RWPE2 (cell line): Measurements from ENCODE around the gene TXNDC12.

Experiments
- ATAC-seq: fragments of 200-7000 bp; cut with Tn5 transposase; 3 replicates; pipeline ENCODE4 v1.9.1; 2021; ENCODE audit warnings: low read depth
- DNase-seq: peaks from one replicate; pipeline ENCODE4 v3.0.0-alpha.2; 2020; ENCODE audit warnings: low spot score
- H3K27ac ChIP-seq: fragments of 450-650 bp; 2 replicates; pipeline ENCODE4 v1.5.1; 2017; ENCODE audit warnings: mild to moderate bottlenecking; ENCODE audit not compliant: poor library complexity, severe bottlenecking
- H3K27me3 ChIP-seq: fragments of 250-450 bp; sonication (Bioruptor Pico); 2 replicates; pipeline ENCODE4 v1.5.1; 2021; ENCODE audit warnings: mild to moderate bottlenecking, moderate library complexity; ENCODE audit not compliant: insufficient read depth, poor library complexity, severe bottlenecking
- H3K36me3 ChIP-seq: fragments of 250-450 bp; sonication (Bioruptor Pico); 2 replicates; pipeline ENCODE4 v1.5.1; 2020; ENCODE audit warnings: low read depth, mild to moderate bottlenecking, moderate library complexity
- H3K4me1 ChIP-seq: fragments of 250-450 bp; sonication (Bioruptor Pico); 2 replicates; pipeline ENCODE4 v1.5.1; 2021; ENCODE audit warnings: mild to moderate bottlenecking, moderate library complexity; ENCODE audit not compliant: insufficient read depth, poor library complexity, severe bottlenecking
- H3K4me3 ChIP-seq: fragments of 250-450 bp; sonication (Bioruptor Pico); 2 replicates; pipeline ENCODE4 v1.5.1; 2021; ENCODE audit warnings: mild to moderate bottlenecking, moderate library complexity; ENCODE audit not compliant: severe bottlenecking
- H3K9me3 ChIP-seq: fragments of 250-450 bp; sonication (Bioruptor Pico); 2 replicates; pipeline ENCODE4 v1.5.1; 2021; ENCODE audit warnings: mild to moderate bottlenecking, moderate library complexity; ENCODE audit not compliant: severe bottlenecking
- CTCF ChIP-seq: fragments of 450-650 bp; IDR thresholded peaks from one replicate; pipeline ENCODE4 v1.5.1; 2017; ENCODE audit warnings: mild to moderate bottlenecking, moderate library complexity; ENCODE audit not compliant: poor library complexity, severe bottlenecking

Gene TXNDC12

GRCh38 chr1:51989582-51990477, 65.2 kb downstream of the TXNDC12 start:
- Histone ChIP-seq H3K4me3 (peak overlapping the region; percentile 71), H3K27ac (no peak overlapping the region), H3K36me3 (no peaks in the 10 kb centered on the region), H3K9me3 (no peaks in the 10 kb centered on the region), H3K4me1 (no peaks in the 10 kb centered on the region), H3K27me3 (no peaks in the 10 kb centered on the region)
- ATAC-seq (no peak), DNase-seq (no peak)
- TF ChIP-seq CTCF, result no peak

- DNase-seq (no peak), ATAC-seq (no peak)
- Histone ChIP-seq H3K4me1 (no peaks in the 10 kb centered on the region), H3K9me3 (no peaks in the 10 kb centered on the region), H3K27ac (no peak overlapping the region), H3K4me3 (no peak overlapping the region), H3K36me3 (no peaks in the 10 kb centered on the region), H3K27me3 (no peaks in the 10 kb centered on the region)
- TF ChIP-seq CTCF, result no peak
Measured at GRCh38 chr1:51988254-51988653, 66.7 kb downstream of the TXNDC12 start.

- Histone ChIP-seq H3K27me3 (no peaks in the 10 kb centered on the region), H3K27ac (no peak overlapping the region), H3K36me3 (no peaks in the 10 kb centered on the region), H3K4me1 (no peaks in the 10 kb centered on the region), H3K9me3 (no peaks in the 10 kb centered on the region), H3K4me3 (no peak overlapping the region)
- ATAC-seq (no peak), DNase-seq (no peak)
- TF ChIP-seq CTCF, result no peak
Measured at GRCh38 chr1:51986718-51987117, 68.3 kb downstream of the TXNDC12 start.

GRCh38 chr1:51982161-51982560, 72.8 kb downstream of the TXNDC12 start:
- no peak for TF ChIP-seq CTCF
- Histone ChIP-seq H3K9me3 (no peaks in the 10 kb centered on the region), H3K36me3 (no peaks in the 10 kb centered on the region), H3K27ac (no peak overlapping the region), H3K4me3 (no peak overlapping the region), H3K4me1 (no peaks in the 10 kb centered on the region), H3K27me3 (no peaks in the 10 kb centered on the region)
- DNase-seq (no peak), ATAC-seq (no peak)

GRCh38 chr1:51981555-51981954, 73.4 kb downstream of the TXNDC12 start:
- Histone ChIP-seq H3K9me3 (no peaks in the 10 kb centered on the region), H3K4me1 (no peaks in the 10 kb centered on the region), H3K4me3 (no peak overlapping the region), H3K36me3 (no peaks in the 10 kb centered on the region; the same call in 1 of the 2 replicates), H3K27ac (no peak overlapping the region), H3K27me3 (no peaks in the 10 kb centered on the region)
- DNase-seq (no peak), ATAC-seq (no peak)
- no peak for TF ChIP-seq CTCF
